ENCODE results near the gene XKR3.
"Not testable (repeated sequence)": the region's sequence is repeated elsewhere in the genome, so short reads cannot be mapped to it uniquely, and the experiment has no call there.

The XKR3 gene

GRCh38 chr22:16747266-16748159 lies 77.7 kb downstream of the XKR3 start:
- not testable (repeated sequence) for DNase-seq (ENCODE audit: low spot score)

GRCh38 chr22:16734271-16734670 lies 90.9 kb downstream of the XKR3 start:
- not testable (repeated sequence) for DNase-seq (ENCODE audit: low spot score)

Data from NAMALWA (cell line).